Measurements from ENCODE around the gene OPHN1. TPM values are rescaled to one million over a fixed set of nuclear protein-coding genes. Genes with fewer than 3 reads are reported as not detected.
"Not testable (repeated sequence)": the region's sequence is repeated elsewhere in the genome, so short reads cannot be mapped to it uniquely, and the experiment has no call there.

Gene OPHN1
- total RNA-seq, 1 experiment from 2014 or later, result 72.0 TPM

GRCh38 chrX:68299898-68300297 is 133.4 kb downstream of the OPHN1 start:
- in situ Hi-C loops (cut with HindIII; ENCODE audit: low pct_unique_long_range_greater_than_20kb, low sequenced_read_pairs), result no loop called here
- no peak for DNase-seq (ENCODE audit: low read depth, low spot score)

GRCh38 chrX:68292471-68292870 is 140.8 kb downstream of the OPHN1 start:
- in situ Hi-C loops (cut with HindIII; ENCODE audit: low pct_unique_long_range_greater_than_20kb, low sequenced_read_pairs), result no loop called here

GRCh38 chrX:68288127-68288526 is 145.2 kb downstream of the OPHN1 start:
- in situ Hi-C loops (cut with HindIII; ENCODE audit: low pct_unique_long_range_greater_than_20kb, low sequenced_read_pairs), result no loop called here
- DNase-seq (ENCODE audit: low read depth, low spot score), result no peak

More at GRCh38 chrX:68292471-68292870, 140.8 kb downstream of the OPHN1 start:
- no peak for DNase-seq (ENCODE audit: low read depth, low spot score)

GRCh38 chrX:68287419-68287818 is 145.9 kb downstream of the OPHN1 start:
- DNase-seq (ENCODE audit: low read depth, low spot score), result no peak
- in situ Hi-C loops (cut with HindIII; ENCODE audit: low pct_unique_long_range_greater_than_20kb, low sequenced_read_pairs), result no loop called here

- in situ Hi-C loops (cut with HindIII; ENCODE audit: low pct_unique_long_range_greater_than_20kb, low sequenced_read_pairs), result no loop called here
- no peak for DNase-seq (ENCODE audit: low read depth, low spot score)
Measured at GRCh38 chrX:68286980-68287379, 146.3 kb downstream of the OPHN1 start.

- no peak for DNase-seq (ENCODE audit: low read depth, low spot score)
Measured at GRCh38 chrX:68286076-68286475, 147.2 kb downstream of the OPHN1 start.

GRCh38 chrX:68284281-68284904 is 148.9 kb downstream of the OPHN1 start:
- no peak for DNase-seq (ENCODE audit: low read depth, low spot score)
- in situ Hi-C loops (cut with HindIII; ENCODE audit: low pct_unique_long_range_greater_than_20kb, low sequenced_read_pairs), result no loop called here

More at GRCh38 chrX:68286076-68286475, 147.2 kb downstream of the OPHN1 start:
- in situ Hi-C loops (cut with HindIII; ENCODE audit: low pct_unique_long_range_greater_than_20kb, low sequenced_read_pairs), result no loop called here

- in situ Hi-C loops (cut with HindIII; ENCODE audit: low pct_unique_long_range_greater_than_20kb, low sequenced_read_pairs), result no loop called here
- DNase-seq (ENCODE audit: low read depth, low spot score), result peak; percentile 52
Measured at GRCh38 chrX:68273887-68274286, 159.4 kb downstream of the OPHN1 start.

GRCh38 chrX:68264793-68265192 is 168.5 kb downstream of the OPHN1 start:
- in situ Hi-C loops (cut with HindIII; ENCODE audit: low pct_unique_long_range_greater_than_20kb, low sequenced_read_pairs); DNase-seq (ENCODE audit: low read depth, low spot score): not testable (repeated sequence)

- in situ Hi-C loops (cut with HindIII; ENCODE audit: low pct_unique_long_range_greater_than_20kb, low sequenced_read_pairs), result no loop called here
- peak; percentile 96 for DNase-seq (ENCODE audit: low read depth, low spot score)
Measured at GRCh38 chrX:68261060-68261672, 172.1 kb downstream of the OPHN1 start.

GRCh38 chrX:68256990-68257389 is 176.3 kb downstream of the OPHN1 start:
- no peak for DNase-seq (ENCODE audit: low read depth, low spot score)
- in situ Hi-C loops (cut with HindIII; ENCODE audit: low pct_unique_long_range_greater_than_20kb, low sequenced_read_pairs), result no loop called here

GRCh38 chrX:68254738-68255645 is 178.3 kb downstream of the OPHN1 start:
- no peak for DNase-seq (ENCODE audit: low read depth, low spot score)
- in situ Hi-C loops (cut with HindIII; ENCODE audit: low pct_unique_long_range_greater_than_20kb, low sequenced_read_pairs), result no loop called here

GRCh38 chrX:68252664-68253063 is 180.6 kb downstream of the OPHN1 start:
- in situ Hi-C loops (cut with HindIII; ENCODE audit: low pct_unique_long_range_greater_than_20kb, low sequenced_read_pairs), result no loop called here
- DNase-seq (ENCODE audit: low read depth, low spot score), result no peak

GRCh38 chrX:68249903-68250302 is 183.4 kb downstream of the OPHN1 start:
- DNase-seq (ENCODE audit: low read depth, low spot score), result no peak
- in situ Hi-C loops (cut with HindIII; ENCODE audit: low pct_unique_long_range_greater_than_20kb, low sequenced_read_pairs), result no loop called here

GRCh38 chrX:68249401-68249831 is 183.9 kb downstream of the OPHN1 start:
- DNase-seq (ENCODE audit: low read depth, low spot score), result peak; percentile 27
- in situ Hi-C loops (cut with HindIII; ENCODE audit: low pct_unique_long_range_greater_than_20kb, low sequenced_read_pairs), result no loop called here

GRCh38 chrX:68238568-68238967 is 194.7 kb downstream of the OPHN1 start:
- in situ Hi-C loops (cut with HindIII; ENCODE audit: low pct_unique_long_range_greater_than_20kb, low sequenced_read_pairs), result no loop called here

GRCh38 chrX:68234171-68234910 is 199.0 kb downstream of the OPHN1 start:
- in situ Hi-C loops (cut with HindIII; ENCODE audit: low pct_unique_long_range_greater_than_20kb, low sequenced_read_pairs), result no loop called here
- DNase-seq (ENCODE audit: low read depth, low spot score), result peak; percentile 35

More at GRCh38 chrX:68238568-68238967, 194.7 kb downstream of the OPHN1 start:
- DNase-seq (ENCODE audit: low read depth, low spot score), result peak; percentile 32

GRCh38 chrX:68232206-68232605 is 201.1 kb downstream of the OPHN1 start:
- in situ Hi-C loops (cut with HindIII; ENCODE audit: low pct_unique_long_range_greater_than_20kb, low sequenced_read_pairs), result no loop called here
- DNase-seq (ENCODE audit: low read depth, low spot score), result no peak

Measured in SK-MEL-5 (cell line).